GM23338 (cell line): ENCODE data around the gene HABP4. TPM values are rescaled to one million over a fixed set of nuclear protein-coding genes. Genes with fewer than 3 reads are reported as not detected.

Experiments
- ATAC-seq: fragments of 200-7000 bp; cut with Tn5 transposase; 3 replicates; pipeline ENCODE4 v1.9.1; 2020
- DNase-seq: peaks from one replicate; pipeline ENCODE4 v3.0.0-alpha.2; 2015; ENCODE audit warnings: low spot score
- H2AFZ ChIP-seq: fragments of 200-600 bp; sonication (generic); 2 replicates; pipeline ENCODE4 v1.8.0; 2016; ENCODE audit warnings: antibody characterized with exemption, mild to moderate bottlenecking, moderate library complexity
- H3F3A ChIP-seq: fragments of 200-600 bp; sonication (generic); replicated peaks from 2 replicates; pipeline ENCODE4 v1.8.0; 2017; ENCODE audit warnings: antibody characterized with exemption, mixed run types, low read depth
- H3K27ac ChIP-seq: fragments of 200-600 bp; sonication (generic); 2 replicates; pipeline ENCODE4 v1.6.1; 2016; ENCODE audit warnings: low read depth
- H3K27me3 ChIP-seq: fragments of 200-600 bp; sonication (generic); 2 replicates; pipeline ENCODE4 v1.8.0; 2016; ENCODE audit warnings: mild to moderate bottlenecking, mixed run types, moderate library complexity; ENCODE audit not compliant: insufficient read depth
- H3K36me3 ChIP-seq: fragments of 200-600 bp; sonication (generic); 2 replicates; pipeline ENCODE4 v1.8.0; 2016; ENCODE audit warnings: mild to moderate bottlenecking; ENCODE audit not compliant: insufficient read depth
- H3K4me1 ChIP-seq: fragments of 200-600 bp; sonication (generic); 2 replicates; pipeline ENCODE4 v1.8.0; 2016; ENCODE audit warnings: mild to moderate bottlenecking, moderate library complexity; ENCODE audit not compliant: insufficient read depth
- H3K4me2 ChIP-seq: fragments of 200-600 bp; sonication (generic); 2 replicates; pipeline ENCODE4 v1.7.1; 2017; ENCODE audit warnings: mixed run types
- H3K4me3 ChIP-seq: fragments of 200-600 bp; sonication (generic); 2 replicates; pipeline ENCODE4 v1.6.1; 2016; ENCODE audit warnings: mixed run types
- H3K79me2 ChIP-seq: fragments of 200-600 bp; sonication (generic); replicated peaks from 2 replicates; pipeline ENCODE4 v1.8.0; 2017; ENCODE audit warnings: mild to moderate bottlenecking; ENCODE audit not compliant: insufficient read depth
- H3K9me2 ChIP-seq: fragments of 200-600 bp; sonication (generic); 2 replicates; pipeline ENCODE4 v1.8.0; 2017; ENCODE audit not compliant: insufficient read depth
- H4K20me1 ChIP-seq: fragments of 200-600 bp; sonication (generic); replicated peaks from 2 replicates; pipeline ENCODE4 v1.8.0; 2017; ENCODE audit warnings: mild to moderate bottlenecking; ENCODE audit not compliant: insufficient read depth
- H3K27ac Mint-ChIP-seq: 2 replicates; pipeline ENCODE4 v1.8.0; 2020; ENCODE audit warnings: inconsistent platforms, mild to moderate bottlenecking, moderate library complexity, mixed read lengths
- H3K27me3 Mint-ChIP-seq: 3 replicates; pipeline ENCODE4 v1.8.0; 2022; ENCODE audit warnings: low read depth, mild to moderate bottlenecking, moderate library complexity, mixed read lengths, inconsistent platforms; ENCODE audit not compliant: insufficient read depth, poor library complexity
- H3K36me3 Mint-ChIP-seq: 3 replicates; pipeline ENCODE4 v1.8.0; 2021; ENCODE audit warnings: low read depth, mild to moderate bottlenecking, inconsistent platforms, moderate library complexity, mixed read lengths
- H3K4me1 Mint-ChIP-seq: 3 replicates; pipeline ENCODE4 v1.8.0; 2020; ENCODE audit warnings: mild to moderate bottlenecking, inconsistent platforms, mixed read lengths
- H3K4me3 Mint-ChIP-seq: 3 replicates; pipeline ENCODE4 v1.8.0; 2021; ENCODE audit warnings: moderate library complexity, mild to moderate bottlenecking, inconsistent platforms, mixed read lengths
- H3K9me3 Mint-ChIP-seq: 3 replicates; pipeline ENCODE4 v1.8.0; 2020; ENCODE audit warnings: moderate library complexity, mild to moderate bottlenecking, inconsistent platforms, mixed read lengths
- JUNB ChIP-seq: IDR thresholded peaks from one replicate; pipeline ENCODE4 v1.6.1; 2016; ENCODE audit warnings: antibody characterized with exemption; ENCODE audit not compliant: unreplicated experiment
- STAT1 ChIP-seq: IDR thresholded peaks from one replicate; pipeline ENCODE4 v1.6.1; 2016; ENCODE audit warnings: antibody characterized with exemption; ENCODE audit not compliant: unreplicated experiment
- polyA plus RNA-seq: library from polyadenylated mRNA; unstranded; fragments of >200 nt; fragmentation: Nextera tagmentation; extraction: Ambion mirVana; gene quantifications from 2 replicates; pipeline ENCODE4 v1.2.1, GENCODE V29; 2016
- total RNA-seq: library from RNA; depleted of rRNA; stranded (reverse); fragments of >200 nt; shearing (Covaris generic); gene quantifications from 2 replicates; pipeline ENCODE4 v1.2.3, GENCODE V29; 2014
- TF ChIP-seq, protein P1 (sequence below): fragments of 250-450 bp; sonication (Bioruptor Pico); IDR thresholded peaks from 2 replicates; pipeline ENCODE4 v1.5.0; 2020; ENCODE audit warnings: mild to moderate bottlenecking, moderate library complexity
- TF ChIP-seq, protein P2 (sequence below): IDR thresholded peaks from 2 replicates; pipeline ENCODE4 v1.6.1; 2016; ENCODE audit warnings: antibody characterized with exemption
- TF ChIP-seq, protein P3 (sequence below): IDR thresholded peaks from one replicate; pipeline ENCODE4 v1.6.1; 2018; ENCODE audit warnings: antibody characterized with exemption; ENCODE audit not compliant: unreplicated experiment

HABP4 gene
- total and polyA plus RNA-seq, 2 experiments from 2014 or later, result 8.8 to 9.9 TPM

DNA sequence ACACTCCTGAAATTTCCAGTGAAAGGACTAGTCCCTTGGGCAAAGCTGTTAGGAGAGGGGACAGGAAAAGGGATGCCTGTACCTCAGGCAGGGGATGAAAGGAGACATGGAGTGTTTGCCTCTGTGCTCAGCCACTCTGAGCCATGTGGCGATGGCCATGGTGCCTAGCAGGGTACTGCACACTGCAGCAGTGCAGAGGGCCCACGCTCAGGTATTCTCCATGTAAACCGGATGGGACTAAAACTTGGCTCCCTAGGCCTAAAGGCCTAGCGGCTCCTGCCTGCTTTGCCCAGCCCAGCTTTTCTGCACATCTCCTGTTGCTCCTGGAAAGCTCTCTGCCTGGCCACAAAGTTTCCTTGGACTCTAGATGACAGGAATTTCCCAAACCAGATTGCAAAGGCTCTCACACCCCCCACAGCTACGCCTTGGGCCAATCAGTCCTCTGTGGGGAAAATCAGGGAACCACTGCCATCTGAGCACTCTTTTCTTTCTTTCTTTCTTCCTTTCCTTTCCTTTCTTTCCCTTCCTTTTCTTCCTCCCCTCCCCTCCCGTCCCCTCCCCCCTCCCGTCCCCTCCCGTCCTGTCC is 44.3 kb downstream of the HABP4 start (continued):
- TF ChIP-seq, protein P1, sequence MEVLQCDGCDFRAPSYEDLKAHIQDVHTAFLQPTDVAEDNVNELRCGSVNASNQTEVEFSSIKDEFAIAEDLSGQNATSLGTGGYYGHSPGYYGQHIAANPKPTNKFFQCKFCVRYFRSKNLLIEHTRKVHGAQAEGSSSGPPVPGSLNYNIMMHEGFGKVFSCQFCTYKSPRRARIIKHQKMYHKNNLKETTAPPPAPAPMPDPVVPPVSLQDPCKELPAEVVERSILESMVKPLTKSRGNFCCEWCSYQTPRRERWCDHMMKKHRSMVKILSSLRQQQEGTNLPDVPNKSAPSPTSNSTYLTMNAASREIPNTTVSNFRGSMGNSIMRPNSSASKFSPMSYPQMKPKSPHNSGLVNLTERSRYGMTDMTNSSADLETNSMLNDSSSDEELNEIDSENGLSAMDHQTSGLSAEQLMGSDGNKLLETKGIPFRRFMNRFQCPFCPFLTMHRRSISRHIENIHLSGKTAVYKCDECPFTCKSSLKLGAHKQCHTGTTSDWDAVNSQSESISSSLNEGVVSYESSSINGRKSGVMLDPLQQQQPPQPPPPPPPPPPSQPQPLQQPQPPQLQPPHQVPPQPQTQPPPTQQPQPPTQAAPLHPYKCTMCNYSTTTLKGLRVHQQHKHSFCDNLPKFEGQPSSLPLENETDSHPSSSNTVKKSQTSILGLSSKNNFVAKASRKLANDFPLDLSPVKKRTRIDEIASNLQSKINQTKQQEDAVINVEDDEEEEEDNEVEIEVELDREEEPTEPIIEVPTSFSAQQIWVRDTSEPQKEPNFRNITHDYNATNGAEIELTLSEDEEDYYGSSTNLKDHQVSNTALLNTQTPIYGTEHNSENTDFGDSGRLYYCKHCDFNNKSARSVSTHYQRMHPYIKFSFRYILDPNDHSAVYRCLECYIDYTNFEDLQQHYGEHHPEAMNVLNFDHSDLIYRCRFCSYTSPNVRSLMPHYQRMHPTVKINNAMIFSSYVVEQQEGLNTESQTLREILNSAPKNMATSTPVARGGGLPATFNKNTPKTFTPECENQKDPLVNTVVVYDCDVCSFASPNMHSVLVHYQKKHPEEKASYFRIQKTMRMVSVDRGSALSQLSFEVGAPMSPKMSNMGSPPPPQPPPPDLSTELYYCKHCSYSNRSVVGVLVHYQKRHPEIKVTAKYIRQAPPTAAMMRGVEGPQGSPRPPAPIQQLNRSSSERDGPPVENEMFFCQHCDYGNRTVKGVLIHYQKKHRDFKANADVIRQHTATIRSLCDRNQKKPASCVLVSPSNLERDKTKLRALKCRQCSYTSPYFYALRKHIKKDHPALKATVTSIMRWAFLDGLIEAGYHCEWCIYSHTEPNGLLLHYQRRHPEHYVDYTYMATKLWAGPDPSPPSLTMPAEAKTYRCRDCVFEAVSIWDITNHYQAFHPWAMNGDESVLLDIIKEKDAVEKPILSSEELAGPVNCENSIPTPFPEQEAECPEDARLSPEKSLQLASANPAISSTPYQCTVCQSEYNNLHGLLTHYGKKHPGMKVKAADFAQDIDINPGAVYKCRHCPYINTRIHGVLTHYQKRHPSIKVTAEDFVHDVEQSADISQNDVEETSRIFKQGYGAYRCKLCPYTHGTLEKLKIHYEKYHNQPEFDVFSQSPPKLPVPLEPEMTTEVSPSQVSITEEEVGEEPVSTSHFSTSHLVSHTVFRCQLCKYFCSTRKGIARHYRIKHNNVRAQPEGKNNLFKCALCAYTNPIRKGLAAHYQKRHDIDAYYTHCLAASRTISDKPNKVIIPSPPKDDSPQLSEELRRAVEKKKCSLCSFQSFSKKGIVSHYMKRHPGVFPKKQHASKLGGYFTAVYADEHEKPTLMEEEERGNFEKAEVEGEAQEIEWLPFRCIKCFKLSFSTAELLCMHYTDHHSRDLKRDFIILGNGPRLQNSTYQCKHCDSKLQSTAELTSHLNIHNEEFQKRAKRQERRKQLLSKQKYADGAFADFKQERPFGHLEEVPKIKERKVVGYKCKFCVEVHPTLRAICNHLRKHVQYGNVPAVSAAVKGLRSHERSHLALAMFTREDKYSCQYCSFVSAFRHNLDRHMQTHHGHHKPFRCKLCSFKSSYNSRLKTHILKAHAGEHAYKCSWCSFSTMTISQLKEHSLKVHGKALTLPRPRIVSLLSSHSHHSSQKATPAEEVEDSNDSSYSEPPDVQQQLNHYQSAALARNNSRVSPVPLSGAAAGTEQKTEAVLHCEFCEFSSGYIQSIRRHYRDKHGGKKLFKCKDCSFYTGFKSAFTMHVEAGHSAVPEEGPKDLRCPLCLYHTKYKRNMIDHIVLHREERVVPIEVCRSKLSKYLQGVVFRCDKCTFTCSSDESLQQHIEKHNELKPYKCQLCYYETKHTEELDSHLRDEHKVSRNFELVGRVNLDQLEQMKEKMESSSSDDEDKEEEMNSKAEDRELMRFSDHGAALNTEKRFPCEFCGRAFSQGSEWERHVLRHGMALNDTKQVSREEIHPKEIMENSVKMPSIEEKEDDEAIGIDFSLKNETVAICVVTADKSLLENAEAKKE (CRISPR knock-in tag), result no peak
- no peak for TF ChIP-seq JUNB

DNA sequence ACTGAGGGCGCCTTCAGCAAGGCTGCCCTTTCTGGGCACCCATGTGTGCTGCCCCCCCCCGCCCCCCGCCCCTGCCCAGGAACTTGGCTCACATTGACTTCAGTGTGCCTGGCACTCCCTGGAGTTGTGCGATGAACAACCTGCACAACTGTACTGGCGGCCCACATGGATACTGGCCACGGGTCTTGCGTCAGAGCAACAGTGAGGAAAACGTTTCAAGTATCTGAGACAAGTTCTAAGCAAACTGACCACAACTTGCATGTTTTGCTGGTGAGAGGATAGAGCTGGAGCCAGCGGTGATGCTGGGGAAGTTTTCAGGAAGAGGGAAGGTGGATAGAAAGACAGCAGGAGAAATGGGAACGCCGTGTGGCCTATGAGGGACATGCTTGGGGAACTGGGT is 45.4 kb downstream of the HABP4 start:
- Histone ChIP-seq H3K27me3 (no peaks in the 10 kb centered on the region), H3K79me2 (no peaks in the 10 kb centered on the region), H3F3A (peaks cover 6% of the 10 kb centered on the region; the same call in 1 of the 2 replicates), H3K4me3 (no peak overlapping the region), H3K27ac (no peak overlapping the region), H3K9me2 (no peaks in the 10 kb centered on the region), H3K36me3 (peaks cover 4% of the 10 kb centered on the region; the same call in 1 of the 2 replicates), H4K20me1 (no peaks in the 10 kb centered on the region; the same call in 1 of the 2 replicates), H2AFZ (no peak overlapping the region), H3K4me2 (no peak overlapping the region), H3K4me1 (0 out of 2 replicates have a peak, but pooled peaks cover 5% of the 10 kb centered on the region)
- peaks cover 10% of the 10 kb centered on the region for H3K27me3 Mint-ChIP-seq
- peaks cover 17% of the 10 kb centered on the region for H3K4me1 Mint-ChIP-seq
- no peak for ATAC-seq
- no peak for DNase-seq
- no peaks in the 10 kb centered on the region for H3K9me3 Mint-ChIP-seq
- H3K36me3 Mint-ChIP-seq, result peaks cover 12% of the 10 kb centered on the region; the same call in 2 of the 3 replicates
- no peak overlapping the region for H3K27ac Mint-ChIP-seq
- no peak overlapping the region; the same call in 2 of the 3 replicates for H3K4me3 Mint-ChIP-seq
- TF ChIP-seq STAT1, result no peak
- TF ChIP-seq, protein P2, sequence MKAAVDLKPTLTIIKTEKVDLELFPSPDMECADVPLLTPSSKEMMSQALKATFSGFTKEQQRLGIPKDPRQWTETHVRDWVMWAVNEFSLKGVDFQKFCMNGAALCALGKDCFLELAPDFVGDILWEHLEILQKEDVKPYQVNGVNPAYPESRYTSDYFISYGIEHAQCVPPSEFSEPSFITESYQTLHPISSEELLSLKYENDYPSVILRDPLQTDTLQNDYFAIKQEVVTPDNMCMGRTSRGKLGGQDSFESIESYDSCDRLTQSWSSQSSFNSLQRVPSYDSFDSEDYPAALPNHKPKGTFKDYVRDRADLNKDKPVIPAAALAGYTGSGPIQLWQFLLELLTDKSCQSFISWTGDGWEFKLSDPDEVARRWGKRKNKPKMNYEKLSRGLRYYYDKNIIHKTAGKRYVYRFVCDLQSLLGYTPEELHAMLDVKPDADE, result no peak
- no peak for TF ChIP-seq JUNB
- TF ChIP-seq, protein P3, sequence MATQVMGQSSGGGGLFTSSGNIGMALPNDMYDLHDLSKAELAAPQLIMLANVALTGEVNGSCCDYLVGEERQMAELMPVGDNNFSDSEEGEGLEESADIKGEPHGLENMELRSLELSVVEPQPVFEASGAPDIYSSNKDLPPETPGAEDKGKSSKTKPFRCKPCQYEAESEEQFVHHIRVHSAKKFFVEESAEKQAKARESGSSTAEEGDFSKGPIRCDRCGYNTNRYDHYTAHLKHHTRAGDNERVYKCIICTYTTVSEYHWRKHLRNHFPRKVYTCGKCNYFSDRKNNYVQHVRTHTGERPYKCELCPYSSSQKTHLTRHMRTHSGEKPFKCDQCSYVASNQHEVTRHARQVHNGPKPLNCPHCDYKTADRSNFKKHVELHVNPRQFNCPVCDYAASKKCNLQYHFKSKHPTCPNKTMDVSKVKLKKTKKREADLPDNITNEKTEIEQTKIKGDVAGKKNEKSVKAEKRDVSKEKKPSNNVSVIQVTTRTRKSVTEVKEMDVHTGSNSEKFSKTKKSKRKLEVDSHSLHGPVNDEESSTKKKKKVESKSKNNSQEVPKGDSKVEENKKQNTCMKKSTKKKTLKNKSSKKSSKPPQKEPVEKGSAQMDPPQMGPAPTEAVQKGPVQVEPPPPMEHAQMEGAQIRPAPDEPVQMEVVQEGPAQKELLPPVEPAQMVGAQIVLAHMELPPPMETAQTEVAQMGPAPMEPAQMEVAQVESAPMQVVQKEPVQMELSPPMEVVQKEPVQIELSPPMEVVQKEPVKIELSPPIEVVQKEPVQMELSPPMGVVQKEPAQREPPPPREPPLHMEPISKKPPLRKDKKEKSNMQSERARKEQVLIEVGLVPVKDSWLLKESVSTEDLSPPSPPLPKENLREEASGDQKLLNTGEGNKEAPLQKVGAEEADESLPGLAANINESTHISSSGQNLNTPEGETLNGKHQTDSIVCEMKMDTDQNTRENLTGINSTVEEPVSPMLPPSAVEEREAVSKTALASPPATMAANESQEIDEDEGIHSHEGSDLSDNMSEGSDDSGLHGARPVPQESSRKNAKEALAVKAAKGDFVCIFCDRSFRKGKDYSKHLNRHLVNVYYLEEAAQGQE, result no peak
